Measurements from ENCODE around the gene ABCC6. TPM values are rescaled to one million over a fixed set of nuclear protein-coding genes. Genes with fewer than 3 reads are reported as not detected.

The ABCC6 gene
- total and polyA plus RNA-seq, 2 donors (not counting 1 experiment from before 2014, with no cell fraction given) = 0.27 TPM; not detected in 1

DNA sequence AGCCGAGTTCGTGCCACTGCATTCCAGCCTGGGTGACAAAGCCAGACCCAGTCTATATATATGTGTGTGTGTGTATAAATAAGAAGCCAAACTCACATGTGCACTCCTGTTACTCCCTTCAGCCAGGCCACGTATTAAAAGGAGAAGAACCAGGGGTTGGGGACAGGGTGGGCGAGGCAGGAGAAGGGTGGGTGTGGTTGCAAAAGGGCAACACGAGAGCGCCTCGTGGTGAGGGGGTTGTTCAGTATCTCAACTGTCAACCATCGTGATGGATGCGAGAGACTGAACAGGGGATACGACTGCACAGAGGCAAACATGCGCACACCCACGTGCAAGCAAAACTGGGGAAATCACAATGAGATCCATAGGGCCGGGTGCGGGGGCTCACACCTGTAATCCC, 54.9 kb downstream of the ABCC6 start:
- CTCF ChIA-PET = no interaction called here
- WGBS (ENCODE audit: insufficient coverage) = 89% methylated on average over 14 of the region's 14 CpGs
- Mint-ChIP-seq H3K4me3 (no peak overlapping the region), H3K9me3 (ENCODE audit: insufficient read depth) (no peaks in the 10 kb centered on the region), H3K27me3 (no peaks in the 10 kb centered on the region), H3K27ac (no peak overlapping the region), H3K4me1 (no peaks in the 10 kb centered on the region)
- no peaks in the 10 kb centered on the region for H3K36me3 ChIP-seq (replicated peaks in 1 of 2; ENCODE audit: control extremely low read depth in 1 of 2, control insufficient read depth in 1 of 2, extremely low read depth in 1 of 2, insufficient read depth in 2 of 2, low read length in 1 of 2)
- POLR2A ChIA-PET = no interaction called here
- no peaks in the 10 kb centered on the region for H3K79me2 ChIP-seq (ENCODE audit: control insufficient read depth, insufficient read depth, low read length)
- H3K4me3 ChIP-seq (ENCODE audit: control extremely low read depth in 1 of 5, extremely low read depth in 1 of 5, insufficient read depth in 1 of 5, low read depth in 2 of 5, low read length in 4 of 5) = no peak overlapping the region
- H3K27me3 ChIP-seq (replicated peaks in 1 of 4; ENCODE audit: control extremely low read depth in 1 of 4, control insufficient read depth in 3 of 4, insufficient read depth in 4 of 4, low read length in 3 of 4) = no peaks in the 10 kb centered on the region
- peaks cover 0 to 3% (median 0%) of the 10 kb centered on the region in 3 donors for H3K9me3 ChIP-seq (ENCODE audit: control extremely low read depth in 1 of 3, control insufficient read depth in 2 of 3, insufficient read depth in 1 of 3, low read length in 2 of 3)
- no peaks in the 10 kb centered on the region for H4K20me1 ChIP-seq (ENCODE audit: control insufficient read depth, insufficient read depth, low read length, poor library complexity, severe bottlenecking)
- H3K4me1 ChIP-seq (ENCODE audit: control insufficient read depth in 2 of 2, insufficient read depth in 2 of 2, low read length in 2 of 2) = no peaks in the 10 kb centered on the region
- TF ChIP-seq, protein P1, sequence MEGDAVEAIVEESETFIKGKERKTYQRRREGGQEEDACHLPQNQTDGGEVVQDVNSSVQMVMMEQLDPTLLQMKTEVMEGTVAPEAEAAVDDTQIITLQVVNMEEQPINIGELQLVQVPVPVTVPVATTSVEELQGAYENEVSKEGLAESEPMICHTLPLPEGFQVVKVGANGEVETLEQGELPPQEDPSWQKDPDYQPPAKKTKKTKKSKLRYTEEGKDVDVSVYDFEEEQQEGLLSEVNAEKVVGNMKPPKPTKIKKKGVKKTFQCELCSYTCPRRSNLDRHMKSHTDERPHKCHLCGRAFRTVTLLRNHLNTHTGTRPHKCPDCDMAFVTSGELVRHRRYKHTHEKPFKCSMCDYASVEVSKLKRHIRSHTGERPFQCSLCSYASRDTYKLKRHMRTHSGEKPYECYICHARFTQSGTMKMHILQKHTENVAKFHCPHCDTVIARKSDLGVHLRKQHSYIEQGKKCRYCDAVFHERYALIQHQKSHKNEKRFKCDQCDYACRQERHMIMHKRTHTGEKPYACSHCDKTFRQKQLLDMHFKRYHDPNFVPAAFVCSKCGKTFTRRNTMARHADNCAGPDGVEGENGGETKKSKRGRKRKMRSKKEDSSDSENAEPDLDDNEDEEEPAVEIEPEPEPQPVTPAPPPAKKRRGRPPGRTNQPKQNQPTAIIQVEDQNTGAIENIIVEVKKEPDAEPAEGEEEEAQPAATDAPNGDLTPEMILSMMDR (IDR thresholded peaks at IDR 0.05) = no peak
- no peak overlapping the region for H3K27ac ChIP-seq (ENCODE audit: low read length in 2 of 2)
- no peak for DNase-seq
- intact Hi-C loops (cut with micrococcal nuclease) = no loop called here
- H3K9ac ChIP-seq (ENCODE audit: low read length) = no peak overlapping the region
- H3K4me2 ChIP-seq (replicated peaks; ENCODE audit: low read depth, low read length, poor library complexity, severe bottlenecking) = no peak overlapping the region
- no peak overlapping the region for H2AFZ ChIP-seq (ENCODE audit: insufficient read depth, low read depth, low read length, poor library complexity, severe bottlenecking)
- no peak for ATAC-seq (ENCODE audit: low read depth)

DNA sequence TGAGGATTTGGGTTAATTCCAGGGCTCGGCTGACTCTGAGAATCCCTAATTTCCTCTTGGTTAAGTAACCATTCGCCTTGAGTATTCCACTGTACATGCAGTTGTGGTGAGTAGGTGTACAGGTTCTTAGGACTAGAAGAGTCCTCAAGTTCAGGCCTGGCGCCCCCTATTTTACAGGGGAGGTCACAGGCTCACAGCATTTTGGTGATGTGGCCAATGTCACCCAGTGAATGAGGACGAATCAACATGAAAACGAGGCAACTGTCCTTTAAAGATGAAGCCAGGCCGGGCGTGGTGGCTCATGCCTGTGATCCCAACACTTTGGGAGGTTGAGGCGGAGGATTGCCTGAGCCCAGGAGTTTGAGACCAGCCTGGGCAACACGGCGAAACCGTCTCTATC, 55.4 kb downstream of the ABCC6 start:
- Histone ChIP-seq H3K4me3 (ENCODE audit: control extremely low read depth in 1 of 5, extremely low read depth in 1 of 5, insufficient read depth in 1 of 5, low read depth in 2 of 5, low read length in 4 of 5) (no peak overlapping the region), H3K9me3 (ENCODE audit: control extremely low read depth in 1 of 3, control insufficient read depth in 2 of 3, insufficient read depth in 1 of 3, low read length in 2 of 3) (peaks cover 0 to 3% (median 0%) of the 10 kb centered on the region in 3 donors), H3K9ac (ENCODE audit: low read length) (no peak overlapping the region), H3K27ac (ENCODE audit: low read length in 2 of 2) (no peak overlapping the region), H3K4me1 (ENCODE audit: control insufficient read depth in 2 of 2, insufficient read depth in 2 of 2, low read length in 2 of 2) (no peaks in the 10 kb centered on the region), H3K79me2 (ENCODE audit: control insufficient read depth, insufficient read depth, low read length) (no peaks in the 10 kb centered on the region), H2AFZ (ENCODE audit: insufficient read depth, low read depth, low read length, poor library complexity, severe bottlenecking) (no peak overlapping the region), H3K36me3 (replicated peaks in 1 of 2; ENCODE audit: control extremely low read depth in 1 of 2, control insufficient read depth in 1 of 2, extremely low read depth in 1 of 2, insufficient read depth in 2 of 2, low read length in 1 of 2) (no peaks in the 10 kb centered on the region), H3K27me3 (replicated peaks in 1 of 4; ENCODE audit: control extremely low read depth in 1 of 4, control insufficient read depth in 3 of 4, insufficient read depth in 4 of 4, low read length in 3 of 4) (no peaks in the 10 kb centered on the region), H4K20me1 (ENCODE audit: control insufficient read depth, insufficient read depth, low read length, poor library complexity, severe bottlenecking) (no peaks in the 10 kb centered on the region), H3K4me2 (replicated peaks; ENCODE audit: low read depth, low read length, poor library complexity, severe bottlenecking) (no peak overlapping the region)
- no peaks in the 10 kb centered on the region for H3K4me1 Mint-ChIP-seq
- intact Hi-C loops (cut with micrococcal nuclease) = no loop called here
- no peak overlapping the region for H3K4me3 Mint-ChIP-seq
- CTCF ChIA-PET = no interaction called here
- POLR2A ChIA-PET = no interaction called here
- TF ChIP-seq EZH2 (IDR thresholded peaks at IDR 0.05; ENCODE audit: borderline replicate concordance, insufficient read depth, low read depth, low read length, poor library complexity, severe bottlenecking) = no peak
- TF ChIP-seq, protein P1 (IDR thresholded peaks at IDR 0.05) = no peak
- DNase-seq (no peak), ATAC-seq (ENCODE audit: low read depth) (no peak)
- H3K9me3 Mint-ChIP-seq (ENCODE audit: insufficient read depth) = no peaks in the 10 kb centered on the region
- 85% methylated on average over 7 of the region's 11 CpGs for WGBS (ENCODE audit: insufficient coverage)
- H3K27me3 Mint-ChIP-seq = no peaks in the 10 kb centered on the region
- H3K27ac Mint-ChIP-seq = no peak overlapping the region
